ENCODE data around the gene PAPOLA.
A peak's percentile ranks its signal among the peaks of the same experiment; 100 is the strongest.

PAPOLA gene

GRCh38 chr14:96568621-96569020 lies 66.4 kb downstream of the PAPOLA start:
- no peak for DNase-seq

- no peak for DNase-seq
Measured at GRCh38 chr14:96571311-96571710, 69.1 kb downstream of the PAPOLA start.

GRCh38 chr14:96573473-96574100 lies 71.4 kb downstream of the PAPOLA start:
- no peak for DNase-seq

GRCh38 chr14:96574171-96574632 lies 72.0 kb downstream of the PAPOLA start:
- DNase-seq = no peak

- peak; percentile 21 for DNase-seq
Measured at GRCh38 chr14:96574633-96575632, 72.8 kb downstream of the PAPOLA start.

GRCh38 chr14:96576359-96576758 lies 74.2 kb downstream of the PAPOLA start:
- DNase-seq = no peak

- DNase-seq = peak; percentile 7
Measured at GRCh38 chr14:96576937-96577336, 74.8 kb downstream of the PAPOLA start.

GRCh38 chr14:96578619-96579018 lies 76.4 kb downstream of the PAPOLA start:
- DNase-seq = no peak

- DNase-seq = no peak
Measured at GRCh38 chr14:96579358-96579757, 77.2 kb downstream of the PAPOLA start.

GRCh38 chr14:96579855-96580254 lies 77.7 kb downstream of the PAPOLA start:
- no peak for DNase-seq

GRCh38 chr14:96580566-96580965 lies 78.4 kb downstream of the PAPOLA start:
- DNase-seq = no peak

GRCh38 chr14:96581026-96581425 lies 78.8 kb downstream of the PAPOLA start:
- DNase-seq = no peak

GRCh38 chr14:96581902-96582301 lies 79.7 kb downstream of the PAPOLA start:
- no peak for DNase-seq

- DNase-seq = no peak
Measured at GRCh38 chr14:96582411-96582961, 80.3 kb downstream of the PAPOLA start.

- no peak for DNase-seq
Measured at GRCh38 chr14:96582995-96583394, 80.8 kb downstream of the PAPOLA start.

- DNase-seq = no peak
Measured at GRCh38 chr14:96583569-96584041, 81.4 kb downstream of the PAPOLA start.

- DNase-seq = peak; percentile 6
Measured at GRCh38 chr14:96584199-96584906, 82.2 kb downstream of the PAPOLA start.

GRCh38 chr14:96584907-96585671 lies 82.9 kb downstream of the PAPOLA start:
- no peak for DNase-seq

GRCh38 chr14:96585672-96586013 lies 83.5 kb downstream of the PAPOLA start:
- DNase-seq = no peak

GRCh38 chr14:96586056-96586455 lies 83.9 kb downstream of the PAPOLA start:
- no peak for DNase-seq

- DNase-seq = no peak
Measured at GRCh38 chr14:96586921-96587822, 85.0 kb downstream of the PAPOLA start.

All from DMS153 (cell line).